KMS-11 (cell line): ENCODE results near the gene CD69.

Experiments
- H2AFZ ChIP-seq: fragments of 200-600 bp; sonication (generic); 2 replicates; pipeline ENCODE4 v1.6.1; 2016; ENCODE audit warnings: antibody characterized with exemption, mixed run types, low read depth
- H3K27ac ChIP-seq: fragments of 200-600 bp; sonication (generic); 2 replicates; pipeline ENCODE4 v1.6.1; 2016; ENCODE audit warnings: mild to moderate bottlenecking, mixed run types
- H3K27me3 ChIP-seq: fragments of 200-600 bp; sonication (generic); 2 replicates; pipeline ENCODE4 v1.6.1; 2017; ENCODE audit warnings: mild to moderate bottlenecking, low read depth, mixed run types, moderate library complexity; ENCODE audit not compliant: insufficient read depth
- H3K36me3 ChIP-seq: fragments of 200-600 bp; sonication (generic); 2 replicates; pipeline ENCODE4 v1.6.1; 2017; ENCODE audit warnings: mild to moderate bottlenecking, mixed run types; ENCODE audit not compliant: insufficient read depth
- H3K4me1 ChIP-seq: fragments of 200-600 bp; sonication (generic); 2 replicates; pipeline ENCODE4 v1.6.1; 2016; ENCODE audit warnings: mild to moderate bottlenecking, low read depth, mixed run types; ENCODE audit not compliant: poor library complexity, severe bottlenecking
- H3K4me2 ChIP-seq: fragments of 200-600 bp; sonication (generic); 2 replicates; pipeline ENCODE4 v1.7.0; 2016; ENCODE audit warnings: mild to moderate bottlenecking, mixed run types
- H3K4me3 ChIP-seq: fragments of 200-600 bp; sonication (generic); IDR thresholded peaks from 2 replicates; pipeline ENCODE4 v1.6.1; 2017; ENCODE audit warnings: low read depth, low read length, mixed read lengths; ENCODE audit not compliant: insufficient read depth
- H3K79me2 ChIP-seq: fragments of 200-600 bp; sonication (generic); 2 replicates; pipeline ENCODE4 v1.6.1; 2016; ENCODE audit warnings: low read depth, mixed run types; ENCODE audit not compliant: insufficient read depth
- H3K9ac ChIP-seq: fragments of 200-600 bp; sonication (generic); 2 replicates; pipeline ENCODE4 v1.6.1; 2016; ENCODE audit warnings: mild to moderate bottlenecking, mixed run types
- H4K20me1 ChIP-seq: fragments of 200-600 bp; sonication (generic); 2 replicates; pipeline ENCODE4 v1.6.1; 2016; ENCODE audit warnings: mild to moderate bottlenecking, mixed run types; ENCODE audit not compliant: insufficient read depth
- TF ChIP-seq, protein P1 (sequence below): fragments of 200-600 bp; sonication (generic); conservative IDR thresholded peaks from 2 replicates; pipeline ENCODE4 v1.6.1; 2017; ENCODE audit warnings: low read depth, mild to moderate bottlenecking, antibody characterized with exemption, low read length, moderate library complexity, mixed read lengths

CD69 gene

DNA sequence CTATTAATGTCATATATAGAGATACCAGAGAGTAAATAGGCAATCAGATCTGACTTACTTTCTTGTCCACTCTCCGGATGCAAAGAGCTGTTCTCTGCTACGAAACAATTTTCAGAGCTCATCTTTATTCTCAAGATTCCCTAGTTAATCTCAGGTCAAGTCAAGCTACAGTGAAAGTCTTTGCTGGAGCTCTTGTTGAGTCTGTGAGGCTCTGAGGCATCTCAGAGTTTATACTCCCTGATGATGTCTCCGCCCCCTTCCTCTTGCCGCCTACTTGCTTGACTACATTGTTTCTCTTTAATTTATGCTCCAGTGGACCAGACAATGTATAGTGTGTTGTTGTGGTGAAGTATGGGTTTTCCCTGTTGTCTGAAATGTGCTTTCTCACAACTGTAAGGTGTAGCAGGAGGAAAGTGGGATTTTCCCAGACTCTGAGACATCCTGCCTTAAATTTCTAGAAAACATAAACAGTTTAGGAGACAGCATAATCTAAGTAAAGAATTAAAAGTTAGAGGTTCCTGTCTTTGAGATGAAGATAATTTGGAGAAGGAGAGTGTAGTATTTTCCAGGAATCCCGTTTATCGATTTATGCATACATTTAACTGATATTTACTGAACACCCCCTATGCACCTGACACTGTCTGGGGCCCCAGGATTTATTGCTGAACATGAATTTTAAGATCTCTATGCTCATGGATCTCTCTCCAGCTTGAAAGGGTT, at the start of gene CD69:
CD69 (minus strand) TSS at position 203 of the 720 bp plus-strand sequence; CDS start at position 122, 81 bp downstream.
- no peaks in the 10 kb centered on the region for H3K36me3 ChIP-seq
- H3K79me2 ChIP-seq: no peaks in the 10 kb centered on the region
- no peak within 1 kb of the TSS for H3K27ac ChIP-seq
- no peak within 1 kb of the TSS for H3K9ac ChIP-seq
- TF ChIP-seq, protein P1, sequence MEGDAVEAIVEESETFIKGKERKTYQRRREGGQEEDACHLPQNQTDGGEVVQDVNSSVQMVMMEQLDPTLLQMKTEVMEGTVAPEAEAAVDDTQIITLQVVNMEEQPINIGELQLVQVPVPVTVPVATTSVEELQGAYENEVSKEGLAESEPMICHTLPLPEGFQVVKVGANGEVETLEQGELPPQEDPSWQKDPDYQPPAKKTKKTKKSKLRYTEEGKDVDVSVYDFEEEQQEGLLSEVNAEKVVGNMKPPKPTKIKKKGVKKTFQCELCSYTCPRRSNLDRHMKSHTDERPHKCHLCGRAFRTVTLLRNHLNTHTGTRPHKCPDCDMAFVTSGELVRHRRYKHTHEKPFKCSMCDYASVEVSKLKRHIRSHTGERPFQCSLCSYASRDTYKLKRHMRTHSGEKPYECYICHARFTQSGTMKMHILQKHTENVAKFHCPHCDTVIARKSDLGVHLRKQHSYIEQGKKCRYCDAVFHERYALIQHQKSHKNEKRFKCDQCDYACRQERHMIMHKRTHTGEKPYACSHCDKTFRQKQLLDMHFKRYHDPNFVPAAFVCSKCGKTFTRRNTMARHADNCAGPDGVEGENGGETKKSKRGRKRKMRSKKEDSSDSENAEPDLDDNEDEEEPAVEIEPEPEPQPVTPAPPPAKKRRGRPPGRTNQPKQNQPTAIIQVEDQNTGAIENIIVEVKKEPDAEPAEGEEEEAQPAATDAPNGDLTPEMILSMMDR: no peak
- H3K27me3 ChIP-seq: no peaks in the 10 kb centered on the region
- H2AFZ ChIP-seq: no peak within 1 kb of the TSS
- peaks cover 17% of the 10 kb centered on the region for H3K4me1 ChIP-seq
- H3K4me3 ChIP-seq: no peak within 1 kb of the TSS
- H4K20me1 ChIP-seq: no peaks in the 10 kb centered on the region
- no peak within 1 kb of the TSS for H3K4me2 ChIP-seq

GRCh38 chr12:9809866-9810265, 49.2 kb upstream of the CD69 start:
- H3K4me2 ChIP-seq: no peak overlapping the region
- no peak overlapping the region for H3K9ac ChIP-seq
- H3K27me3 ChIP-seq: no peaks in the 10 kb centered on the region
- TF ChIP-seq, protein P1: no peak
- no peaks in the 10 kb centered on the region for H3K79me2 ChIP-seq
- no peaks in the 10 kb centered on the region for H3K4me1 ChIP-seq
- H4K20me1 ChIP-seq: no peaks in the 10 kb centered on the region
- no peaks in the 10 kb centered on the region for H3K36me3 ChIP-seq
- no peak overlapping the region for H3K4me3 ChIP-seq
- no peak overlapping the region for H2AFZ ChIP-seq
- H3K27ac ChIP-seq: no peak overlapping the region

GRCh38 chr12:9809338-9809737, 48.6 kb upstream of the CD69 start:
- Histone ChIP-seq H3K79me2 (no peaks in the 10 kb centered on the region), H4K20me1 (no peaks in the 10 kb centered on the region), H3K4me1 (no peaks in the 10 kb centered on the region), H3K27me3 (no peaks in the 10 kb centered on the region), H3K36me3 (no peaks in the 10 kb centered on the region), H2AFZ (no peak overlapping the region), H3K4me2 (no peak overlapping the region), H3K9ac (no peak overlapping the region), H3K27ac (no peak overlapping the region), H3K4me3 (no peak overlapping the region)
- TF ChIP-seq, protein P1: no peak

- H3K79me2 ChIP-seq: no peaks in the 10 kb centered on the region
- no peak overlapping the region for H3K27ac ChIP-seq
- no peak overlapping the region for H3K4me2 ChIP-seq
- H4K20me1 ChIP-seq: no peaks in the 10 kb centered on the region
- H3K4me1 ChIP-seq: no peaks in the 10 kb centered on the region
- TF ChIP-seq, protein P1: no peak
- no peak overlapping the region for H3K4me3 ChIP-seq
- no peak overlapping the region for H2AFZ ChIP-seq
- no peak overlapping the region for H3K9ac ChIP-seq
- no peaks in the 10 kb centered on the region for H3K36me3 ChIP-seq
- H3K27me3 ChIP-seq: no peaks in the 10 kb centered on the region
Observed at GRCh38 chr12:9808504-9808903, 47.8 kb upstream of the CD69 start.
